ENCODE data around the gene ETFA.
A peak's percentile ranks its signal among the peaks of the same experiment; 100 is the strongest.

DNA sequence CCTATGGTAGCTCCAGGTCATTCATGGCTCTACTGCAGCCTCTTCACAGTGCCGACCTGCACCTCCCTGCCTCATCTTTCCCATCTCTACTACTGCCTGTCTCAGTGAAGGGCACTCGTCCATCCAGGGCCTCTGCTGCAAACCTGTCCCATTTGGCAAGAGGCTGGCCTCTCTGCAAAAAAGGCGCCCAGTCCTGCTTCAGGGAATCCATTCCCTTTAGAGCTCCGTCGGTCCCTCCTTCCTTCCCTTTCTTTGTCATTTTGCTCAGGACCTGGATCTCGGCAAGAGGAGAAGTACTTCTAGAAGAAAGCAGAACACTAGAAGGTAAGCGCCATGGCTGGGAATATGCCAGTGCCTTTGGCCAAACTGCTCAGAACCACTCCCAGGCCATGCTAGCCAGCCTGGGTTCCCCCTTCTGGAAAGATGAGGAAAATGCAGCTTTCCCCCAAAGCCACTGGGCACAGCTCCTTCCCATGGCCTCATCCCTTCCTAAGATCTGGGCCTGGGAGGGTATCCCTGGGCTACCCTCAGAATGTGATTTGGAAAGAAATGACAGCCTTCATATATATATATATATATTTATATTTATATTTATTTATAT is 18.9 kb upstream of the ETFA start:
- TF ChIP-seq CTCF (IDR thresholded peaks at IDR 0.05): peak; percentile 60
- no peak for TF ChIP-seq ZFX (IDR thresholded peaks at IDR 0.05; ENCODE audit: borderline replicate concordance)
